ENCODE measurements around the gene TCFL5.
"Not testable (repeated sequence)": the region's sequence is repeated elsewhere in the genome, so short reads cannot be mapped to it uniquely, and the experiment has no call there.

Gene TCFL5

GRCh38 chr20:62875419-62876361, 14.1 kb upstream of the TCFL5 start:
- H3K4me3 ChIP-seq (ENCODE audit: low read depth, low read length), result no peak overlapping the region
- no peak for TF ChIP-seq CTCF (IDR thresholded peaks at IDR 0.05; ENCODE audit: low read depth, low read length, missing control alignments)
- no peak for DNase-seq (ENCODE audit: low read depth)

GRCh38 chr20:62874964-62875344, 13.3 kb upstream of the TCFL5 start:
- TF ChIP-seq CTCF (IDR thresholded peaks at IDR 0.05; ENCODE audit: low read depth, low read length, missing control alignments), result no peak
- no peak for DNase-seq (ENCODE audit: low read depth)
- H3K4me3 ChIP-seq (ENCODE audit: low read depth, low read length), result no peak overlapping the region

GRCh38 chr20:62873681-62874031, 12.0 kb upstream of the TCFL5 start:
- TF ChIP-seq CTCF (IDR thresholded peaks at IDR 0.05; ENCODE audit: low read depth, low read length, missing control alignments), result peak; percentile 44
- DNase-seq (ENCODE audit: low read depth); H3K4me3 ChIP-seq (ENCODE audit: low read depth, low read length): not testable (repeated sequence)

- H3K4me3 ChIP-seq (ENCODE audit: low read depth, low read length), result no peak overlapping the region
- DNase-seq (ENCODE audit: low read depth), result no peak
- TF ChIP-seq CTCF (IDR thresholded peaks at IDR 0.05; ENCODE audit: low read depth, low read length, missing control alignments), result no peak
These were observed 11.7 kb upstream of the TCFL5 start for GRCh38 chr20:62873280-62873679.

- H3K4me3 ChIP-seq (ENCODE audit: low read depth, low read length), result no peak overlapping the region
- no peak for TF ChIP-seq CTCF (IDR thresholded peaks at IDR 0.05; ENCODE audit: low read depth, low read length, missing control alignments)
- no peak for DNase-seq (ENCODE audit: low read depth)
These were observed 11.2 kb upstream of the TCFL5 start for GRCh38 chr20:62872862-62873261.

- H3K4me3 ChIP-seq (ENCODE audit: low read depth, low read length), result no peak overlapping the region
- no peak for DNase-seq (ENCODE audit: low read depth)
- no peak for TF ChIP-seq CTCF (IDR thresholded peaks at IDR 0.05; ENCODE audit: low read depth, low read length, missing control alignments)
These were observed 10.7 kb upstream of the TCFL5 start for GRCh38 chr20:62872184-62872847.
